GM04504 (cell line): Measurements from ENCODE around the gene CHD5.

Source experiments
- DNase-seq: peaks from one replicate; pipeline ENCODE4 v3.0.0-alpha.2; 2012; ENCODE audit warnings: low read depth

Gene CHD5

DNA sequence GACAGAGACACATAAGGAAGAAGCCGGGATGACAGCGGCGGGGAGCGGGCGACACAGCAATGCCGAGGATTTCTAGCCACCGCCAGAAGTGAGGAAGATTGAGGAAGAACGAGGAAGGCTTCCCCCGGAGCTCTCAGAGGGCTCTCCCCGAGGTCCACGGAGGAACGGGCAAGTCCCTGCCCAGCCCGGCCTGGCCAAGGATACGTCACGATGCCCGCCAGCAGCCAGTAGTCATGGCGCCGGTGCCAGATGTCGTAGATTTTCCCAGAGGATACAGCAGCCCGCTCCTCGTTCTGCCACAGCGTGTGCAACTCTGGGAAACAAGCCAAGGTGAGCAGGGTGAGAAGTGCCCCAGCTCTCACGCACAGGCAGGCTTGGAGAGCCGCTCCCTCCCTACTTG, 68.5 kb downstream of the CHD5 start:
- no peak for DNase-seq

DNA sequence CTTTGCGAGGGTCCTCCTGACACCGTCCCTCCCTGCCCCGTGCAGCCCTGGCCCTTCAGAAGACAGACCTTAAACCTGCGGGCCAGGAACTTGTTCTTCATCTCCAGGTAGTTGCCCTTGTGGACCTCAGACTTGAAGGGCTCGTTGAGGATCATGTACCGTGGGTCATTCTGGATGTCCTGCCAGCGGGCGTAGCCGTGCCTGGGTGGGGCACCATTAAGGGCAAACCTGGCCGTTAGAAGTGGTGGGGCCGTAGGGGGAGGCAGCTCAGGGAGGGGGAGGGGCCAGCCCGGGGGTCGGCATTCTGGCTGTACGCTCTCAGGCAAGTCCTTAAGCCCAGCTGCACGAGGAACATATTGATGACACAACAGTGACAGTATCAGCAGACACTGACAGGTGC, 69.8 kb downstream of the CHD5 start:
- DNase-seq, result no peak

GRCh38 chr1:6109688-6110087, 70.4 kb downstream of the CHD5 start:
- no peak for DNase-seq

- no peak for DNase-seq
Measured at GRCh38 chr1:6108937-6109614, 71.0 kb downstream of the CHD5 start.

- no peak for DNase-seq
Measured at GRCh38 chr1:6108476-6108875, 71.6 kb downstream of the CHD5 start.

GRCh38 chr1:6107409-6108356, 72.4 kb downstream of the CHD5 start:
- no peak for DNase-seq

DNA sequence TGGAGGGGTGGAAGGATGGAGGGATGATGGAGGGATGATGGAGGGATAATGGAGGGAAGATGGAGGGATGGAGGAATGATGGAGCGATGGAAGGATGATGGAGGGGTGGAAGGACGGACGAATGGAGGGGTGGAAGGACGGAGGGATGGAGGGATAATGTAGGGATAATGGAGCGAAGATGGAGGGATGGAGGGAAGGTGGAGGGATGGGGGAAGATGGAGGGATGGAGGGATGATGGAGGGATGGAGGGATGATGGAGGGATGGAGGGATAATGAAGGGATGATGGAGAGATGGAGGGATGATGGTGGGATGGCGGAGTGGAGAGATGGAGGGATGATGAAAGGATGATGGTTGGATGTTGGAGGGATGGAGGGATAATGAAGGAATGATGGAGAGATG, 73.1 kb downstream of the CHD5 start:
- no peak for DNase-seq

GRCh38 chr1:6106321-6106731, 73.8 kb downstream of the CHD5 start:
- DNase-seq, result no peak

- no peak for DNase-seq
Measured at GRCh38 chr1:6105763-6106162, 74.4 kb downstream of the CHD5 start.

- DNase-seq, result no peak
Measured at GRCh38 chr1:6105218-6105679, 74.9 kb downstream of the CHD5 start.

DNA sequence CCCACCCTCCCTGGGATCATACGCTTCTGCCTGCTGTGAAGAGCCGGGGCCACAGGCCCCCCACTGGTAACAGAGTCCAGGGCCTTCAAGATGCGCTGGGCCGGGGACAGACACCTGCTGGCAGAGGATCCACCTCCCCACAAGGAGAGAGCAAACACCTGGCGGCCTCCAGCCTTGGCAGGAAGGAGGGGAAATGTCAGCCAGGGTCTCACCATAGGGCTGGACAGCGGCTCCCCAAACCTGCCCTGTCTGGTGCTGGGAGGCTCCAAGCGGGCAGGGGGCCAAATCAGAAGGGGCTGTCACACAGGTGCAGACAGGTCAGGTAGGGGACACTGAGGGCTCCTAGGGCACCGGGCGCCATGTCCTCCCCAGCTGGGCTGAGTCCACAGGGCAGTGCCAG, 75.5 kb downstream of the CHD5 start:
- no peak for DNase-seq

DNA sequence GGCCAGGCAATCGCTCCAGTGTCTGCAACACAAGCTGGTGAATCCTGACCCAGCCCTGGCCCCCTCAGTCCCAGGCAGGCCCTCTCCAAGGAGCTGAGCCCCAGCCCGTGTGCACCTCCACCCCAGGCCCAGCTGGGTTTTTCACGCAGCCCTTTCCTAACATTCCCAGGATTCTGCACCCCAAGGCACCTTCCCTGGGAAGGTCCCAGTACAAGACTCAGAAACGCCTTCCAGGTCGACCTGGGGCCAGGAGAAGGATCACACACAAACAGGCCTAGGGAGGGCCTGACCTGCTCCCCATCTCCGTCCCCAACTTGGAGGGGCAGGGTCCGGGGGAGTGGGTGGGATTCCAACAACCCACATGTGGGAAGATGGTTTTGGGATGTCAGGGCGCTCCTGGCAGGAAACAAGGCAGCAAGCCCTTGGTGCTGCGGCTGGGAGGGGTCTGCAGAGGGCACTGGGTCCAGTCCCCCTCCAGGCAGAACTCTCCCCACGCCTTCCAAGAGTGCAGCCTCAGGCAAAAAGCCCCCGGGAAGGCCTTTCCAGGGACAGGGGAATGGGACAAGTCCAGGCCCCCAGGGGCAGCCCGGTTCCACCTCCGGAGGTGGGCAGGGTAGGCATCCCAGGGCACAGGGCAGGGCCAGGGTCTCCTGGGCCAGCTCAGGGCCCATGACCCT, 76.1 kb downstream of the CHD5 start:
- no peak for DNase-seq

GRCh38 chr1:6103111-6103853, 76.8 kb downstream of the CHD5 start:
- no peak for DNase-seq

- no peak for DNase-seq
Measured at GRCh38 chr1:6102532-6102845, 77.6 kb downstream of the CHD5 start.

DNA sequence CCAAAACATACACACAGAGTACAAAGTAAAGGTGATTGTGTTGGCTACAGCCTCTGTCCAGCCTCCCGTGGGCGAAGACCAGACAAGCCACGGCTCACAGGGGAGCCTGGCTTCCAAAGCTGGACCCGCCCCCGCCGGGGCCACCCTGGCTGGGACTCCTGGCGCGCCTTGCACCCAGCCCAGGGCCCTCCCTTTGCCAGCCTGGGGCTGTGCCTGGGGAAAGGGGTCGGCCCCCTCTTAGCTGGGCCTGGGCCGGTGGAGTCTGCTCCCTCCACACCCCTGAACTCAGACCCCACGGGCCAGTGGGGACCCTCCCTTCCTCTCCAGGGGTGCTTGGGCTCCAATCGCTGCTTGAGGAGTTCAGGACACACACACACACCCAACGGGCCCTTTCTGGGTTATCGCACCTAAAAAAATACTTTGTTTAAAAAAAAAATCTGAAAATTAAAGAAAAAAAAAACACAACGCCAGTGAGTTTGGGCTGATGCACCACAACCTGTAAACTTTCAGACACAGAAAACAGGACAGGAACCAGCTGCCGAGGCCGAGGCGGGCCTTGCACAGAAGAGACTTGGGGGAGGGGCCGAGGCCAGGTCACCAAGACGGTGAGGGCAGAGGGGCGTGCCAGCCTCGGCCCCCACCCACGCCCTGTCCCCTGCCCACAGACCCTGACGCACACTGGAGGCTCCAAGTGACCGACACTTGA, 78.1 kb downstream of the CHD5 start:
- no peak for DNase-seq

GRCh38 chr1:6100861-6101783, 79.0 kb downstream of the CHD5 start:
- no peak for DNase-seq

- DNase-seq, result no peak
Measured at GRCh38 chr1:6099787-6100765, 80.0 kb downstream of the CHD5 start.

DNA sequence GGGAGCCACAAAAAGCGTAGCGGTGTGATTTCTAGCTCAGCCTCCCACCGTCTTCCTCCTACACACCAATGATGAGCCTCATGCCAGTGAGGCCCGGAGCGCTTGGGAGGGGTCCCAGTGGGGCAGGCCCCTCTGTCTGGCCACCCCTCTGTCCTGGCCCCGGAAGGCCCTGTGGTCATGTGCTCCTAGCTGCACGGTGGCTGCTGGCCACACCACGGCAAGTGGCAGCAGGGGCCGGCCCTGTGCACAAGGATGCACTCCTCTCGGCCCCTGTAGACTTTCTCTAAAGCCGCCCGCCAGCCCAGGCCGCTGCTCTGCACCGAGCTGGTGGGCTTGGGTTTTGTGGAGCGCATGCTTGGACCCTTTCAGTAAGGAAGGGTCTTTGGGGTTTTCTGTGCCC, 80.8 kb downstream of the CHD5 start:
- no peak for DNase-seq
